ENCODE data around the gene IQGAP1. TPM values are rescaled to one million over a fixed set of nuclear protein-coding genes. Genes with fewer than 3 reads are reported as not detected.

IQGAP1 gene
- total and polyA plus RNA-seq, 4 donors = 9.2 to 50.1 (median 24.5) TPM

DNA sequence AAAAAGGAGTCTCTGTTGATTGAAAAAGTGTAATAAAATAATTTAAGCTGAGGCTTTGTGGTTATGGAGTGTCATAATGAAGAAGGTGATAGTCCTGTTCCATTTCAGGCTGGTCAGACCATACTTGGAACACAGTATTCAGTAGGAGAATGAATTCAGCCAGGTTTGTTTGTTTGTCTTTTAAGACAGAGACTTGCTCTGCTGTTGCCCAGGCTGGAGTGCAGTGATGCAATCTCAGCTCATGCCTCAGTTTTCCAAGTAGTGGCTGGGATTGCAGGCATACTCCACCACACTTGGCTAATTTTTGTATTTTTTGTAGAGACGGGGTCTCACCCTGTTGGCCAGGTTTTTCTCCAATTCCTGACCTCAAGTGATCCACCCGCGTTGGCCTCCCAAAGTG, 33.5 kb downstream of the IQGAP1 start:
- H3K9me3 ChIP-seq (ENCODE audit: control insufficient read depth in 4 of 4, low read length in 3 of 4) = no peaks in the 10 kb centered on the region
- H3K9ac ChIP-seq (ENCODE audit: low read depth in 1 of 2, low read length in 2 of 2) = no peak overlapping the region
- H3K36me3 ChIP-seq (ENCODE audit: control insufficient read depth in 4 of 4, insufficient read depth in 3 of 4, low read depth in 1 of 4, low read length in 3 of 4) = no peaks in the 10 kb centered on the region
- no peaks in the 10 kb centered on the region for H3K27me3 ChIP-seq (ENCODE audit: control insufficient read depth in 4 of 4, insufficient read depth in 4 of 4, low read length in 3 of 4)
- peaks cover 0 to 7% (median 4%) of the 10 kb centered on the region in 4 donors for H3K4me1 ChIP-seq (ENCODE audit: control insufficient read depth in 4 of 4, insufficient read depth in 4 of 4, low read length in 3 of 4)
- H3K27ac ChIP-seq (ENCODE audit: low read depth in 1 of 2, low read length in 2 of 2) = no peak overlapping the region
- WGBS = 93% methylated on average over 3 of the region's 3 CpGs
- no peak for DNase-seq (ENCODE audit: low spot score)
- no peak for TF ChIP-seq FOXA1 (IDR thresholded peaks at IDR 0.05)
- TF ChIP-seq, protein P1, sequence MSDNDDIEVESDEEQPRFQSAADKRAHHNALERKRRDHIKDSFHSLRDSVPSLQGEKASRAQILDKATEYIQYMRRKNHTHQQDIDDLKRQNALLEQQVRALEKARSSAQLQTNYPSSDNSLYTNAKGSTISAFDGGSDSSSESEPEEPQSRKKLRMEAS (IDR thresholded peaks at IDR 0.05) = no peak
- TF ChIP-seq TAF1 (conservative IDR thresholded peaks at IDR 0.05) = no peak
- TF ChIP-seq, protein P2, sequence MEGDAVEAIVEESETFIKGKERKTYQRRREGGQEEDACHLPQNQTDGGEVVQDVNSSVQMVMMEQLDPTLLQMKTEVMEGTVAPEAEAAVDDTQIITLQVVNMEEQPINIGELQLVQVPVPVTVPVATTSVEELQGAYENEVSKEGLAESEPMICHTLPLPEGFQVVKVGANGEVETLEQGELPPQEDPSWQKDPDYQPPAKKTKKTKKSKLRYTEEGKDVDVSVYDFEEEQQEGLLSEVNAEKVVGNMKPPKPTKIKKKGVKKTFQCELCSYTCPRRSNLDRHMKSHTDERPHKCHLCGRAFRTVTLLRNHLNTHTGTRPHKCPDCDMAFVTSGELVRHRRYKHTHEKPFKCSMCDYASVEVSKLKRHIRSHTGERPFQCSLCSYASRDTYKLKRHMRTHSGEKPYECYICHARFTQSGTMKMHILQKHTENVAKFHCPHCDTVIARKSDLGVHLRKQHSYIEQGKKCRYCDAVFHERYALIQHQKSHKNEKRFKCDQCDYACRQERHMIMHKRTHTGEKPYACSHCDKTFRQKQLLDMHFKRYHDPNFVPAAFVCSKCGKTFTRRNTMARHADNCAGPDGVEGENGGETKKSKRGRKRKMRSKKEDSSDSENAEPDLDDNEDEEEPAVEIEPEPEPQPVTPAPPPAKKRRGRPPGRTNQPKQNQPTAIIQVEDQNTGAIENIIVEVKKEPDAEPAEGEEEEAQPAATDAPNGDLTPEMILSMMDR (IDR thresholded peaks at IDR 0.05; ENCODE audit: low read depth, low read length, missing input control) = no peak
- no peak for TF ChIP-seq SP1 (IDR thresholded peaks at IDR 0.05)
- no peak overlapping the region for H3K4me3 ChIP-seq (ENCODE audit: low read depth in 1 of 3, low read length in 3 of 3)

DNA sequence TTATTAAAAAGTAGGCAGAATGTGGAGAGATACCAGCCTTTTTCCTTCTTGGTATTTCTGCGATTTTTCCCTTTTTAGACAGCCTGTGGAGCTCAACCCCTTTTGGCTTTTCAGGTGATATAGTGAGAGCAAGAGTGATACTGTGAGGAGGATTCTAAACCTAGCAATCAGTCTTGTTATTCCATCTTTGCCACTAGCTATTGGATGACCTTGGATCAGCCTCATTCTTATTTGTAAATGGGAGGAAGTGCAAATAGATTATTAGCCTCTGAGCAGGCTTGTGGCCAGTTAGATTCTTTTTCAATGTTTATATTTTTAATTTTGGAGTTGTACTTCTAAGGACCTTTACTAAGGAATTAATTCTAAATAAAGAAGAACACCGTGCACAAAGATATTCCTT, 34.0 kb downstream of the IQGAP1 start:
- H3K27me3 ChIP-seq (ENCODE audit: control insufficient read depth in 4 of 4, insufficient read depth in 4 of 4, low read length in 3 of 4) = no peaks in the 10 kb centered on the region
- H3K4me3 ChIP-seq (ENCODE audit: low read depth in 1 of 3, low read length in 3 of 3) = no peak overlapping the region
- no peaks in the 10 kb centered on the region for H3K36me3 ChIP-seq (ENCODE audit: control insufficient read depth in 4 of 4, insufficient read depth in 3 of 4, low read depth in 1 of 4, low read length in 3 of 4)
- H3K4me1 ChIP-seq (ENCODE audit: control insufficient read depth in 4 of 4, insufficient read depth in 4 of 4, low read length in 3 of 4) = peaks cover 0 to 7% (median 4%) of the 10 kb centered on the region in 4 donors
- no peaks in the 10 kb centered on the region for H3K9me3 ChIP-seq (ENCODE audit: control insufficient read depth in 4 of 4, low read length in 3 of 4)
- TF ChIP-seq HNF4A (conservative IDR thresholded peaks at IDR 0.05) (no peak), EGR1 (IDR thresholded peaks at IDR 0.05; ENCODE audit: low read depth in 2 of 2) (no peak), NR2F2 (IDR thresholded peaks at IDR 0.05) (no peak), HNF4G (IDR thresholded peaks at IDR 0.05) (no peak), GABPA (IDR thresholded peaks at IDR 0.05 in 1 of 2, conservative IDR thresholded peaks at IDR 0.05 in 1 of 2) (no peak)
- TF ChIP-seq, protein P3, sequence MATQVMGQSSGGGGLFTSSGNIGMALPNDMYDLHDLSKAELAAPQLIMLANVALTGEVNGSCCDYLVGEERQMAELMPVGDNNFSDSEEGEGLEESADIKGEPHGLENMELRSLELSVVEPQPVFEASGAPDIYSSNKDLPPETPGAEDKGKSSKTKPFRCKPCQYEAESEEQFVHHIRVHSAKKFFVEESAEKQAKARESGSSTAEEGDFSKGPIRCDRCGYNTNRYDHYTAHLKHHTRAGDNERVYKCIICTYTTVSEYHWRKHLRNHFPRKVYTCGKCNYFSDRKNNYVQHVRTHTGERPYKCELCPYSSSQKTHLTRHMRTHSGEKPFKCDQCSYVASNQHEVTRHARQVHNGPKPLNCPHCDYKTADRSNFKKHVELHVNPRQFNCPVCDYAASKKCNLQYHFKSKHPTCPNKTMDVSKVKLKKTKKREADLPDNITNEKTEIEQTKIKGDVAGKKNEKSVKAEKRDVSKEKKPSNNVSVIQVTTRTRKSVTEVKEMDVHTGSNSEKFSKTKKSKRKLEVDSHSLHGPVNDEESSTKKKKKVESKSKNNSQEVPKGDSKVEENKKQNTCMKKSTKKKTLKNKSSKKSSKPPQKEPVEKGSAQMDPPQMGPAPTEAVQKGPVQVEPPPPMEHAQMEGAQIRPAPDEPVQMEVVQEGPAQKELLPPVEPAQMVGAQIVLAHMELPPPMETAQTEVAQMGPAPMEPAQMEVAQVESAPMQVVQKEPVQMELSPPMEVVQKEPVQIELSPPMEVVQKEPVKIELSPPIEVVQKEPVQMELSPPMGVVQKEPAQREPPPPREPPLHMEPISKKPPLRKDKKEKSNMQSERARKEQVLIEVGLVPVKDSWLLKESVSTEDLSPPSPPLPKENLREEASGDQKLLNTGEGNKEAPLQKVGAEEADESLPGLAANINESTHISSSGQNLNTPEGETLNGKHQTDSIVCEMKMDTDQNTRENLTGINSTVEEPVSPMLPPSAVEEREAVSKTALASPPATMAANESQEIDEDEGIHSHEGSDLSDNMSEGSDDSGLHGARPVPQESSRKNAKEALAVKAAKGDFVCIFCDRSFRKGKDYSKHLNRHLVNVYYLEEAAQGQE (IDR thresholded peaks at IDR 0.05) = no peak
- TF ChIP-seq, protein P2 (IDR thresholded peaks at IDR 0.05; ENCODE audit: low read depth, low read length, missing input control) = no peak
- TF ChIP-seq, protein P1 (IDR thresholded peaks at IDR 0.05) = no peak
- TF ChIP-seq, protein P4, sequence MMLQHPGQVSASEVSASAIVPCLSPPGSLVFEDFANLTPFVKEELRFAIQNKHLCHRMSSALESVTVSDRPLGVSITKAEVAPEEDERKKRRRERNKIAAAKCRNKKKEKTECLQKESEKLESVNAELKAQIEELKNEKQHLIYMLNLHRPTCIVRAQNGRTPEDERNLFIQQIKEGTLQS (IDR thresholded peaks at IDR 0.05) = no peak
- WGBS = 75% methylated on average over 2 of the region's 2 CpGs
- H3K9ac ChIP-seq (ENCODE audit: low read depth in 1 of 2, low read length in 2 of 2) = no peak overlapping the region
- no peak for DNase-seq (ENCODE audit: low spot score)
- H3K27ac ChIP-seq (ENCODE audit: low read depth in 1 of 2, low read length in 2 of 2) = no peak overlapping the region

Data from liver (tissue), 9 donors.